Stimulated activated CD8-positive, alpha-beta memory T cell treated with anti-CD3 and anti-CD28 coated beads, Interleukin-15, amount 100 ng/mL, for 1 hour (primary cell): ENCODE results near the gene SNTA1.
A peak's percentile ranks its signal among the peaks of the same experiment; 100 is the strongest.
"Not testable (repeated sequence)": the region's sequence is repeated elsewhere in the genome, so short reads cannot be mapped to it uniquely, and the experiment has no call there.

Experiments
- DNase-seq: peaks from one replicate; pipeline ENCODE4 v3.0.0-alpha.2; 2020; ENCODE audit warnings: low read depth

SNTA1 gene

GRCh38 chr20:33465481-33466302 lies 22.1 kb upstream of the SNTA1 start:
- no peak for DNase-seq

DNA sequence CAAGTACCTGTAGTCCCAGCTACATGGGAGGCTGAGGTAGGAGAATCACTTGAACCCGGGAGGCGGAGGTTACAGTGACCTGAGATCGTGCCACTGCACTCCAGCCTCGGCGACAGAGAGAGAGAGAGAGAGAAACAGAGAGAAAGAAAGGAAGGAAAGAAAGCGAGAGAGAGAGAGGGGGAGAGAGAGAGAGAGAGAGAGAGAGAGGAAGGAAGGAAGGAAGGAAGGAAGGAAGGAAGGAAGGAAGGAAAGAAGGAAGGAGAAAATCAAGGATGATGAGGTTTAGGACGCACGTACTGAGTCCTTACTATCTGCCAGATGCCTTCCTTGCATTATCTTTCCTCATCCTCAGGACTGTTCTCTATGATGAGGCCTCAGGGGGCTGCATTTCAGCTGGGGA lies 21.2 kb upstream of the SNTA1 start:
- DNase-seq, result not testable (repeated sequence)

DNA sequence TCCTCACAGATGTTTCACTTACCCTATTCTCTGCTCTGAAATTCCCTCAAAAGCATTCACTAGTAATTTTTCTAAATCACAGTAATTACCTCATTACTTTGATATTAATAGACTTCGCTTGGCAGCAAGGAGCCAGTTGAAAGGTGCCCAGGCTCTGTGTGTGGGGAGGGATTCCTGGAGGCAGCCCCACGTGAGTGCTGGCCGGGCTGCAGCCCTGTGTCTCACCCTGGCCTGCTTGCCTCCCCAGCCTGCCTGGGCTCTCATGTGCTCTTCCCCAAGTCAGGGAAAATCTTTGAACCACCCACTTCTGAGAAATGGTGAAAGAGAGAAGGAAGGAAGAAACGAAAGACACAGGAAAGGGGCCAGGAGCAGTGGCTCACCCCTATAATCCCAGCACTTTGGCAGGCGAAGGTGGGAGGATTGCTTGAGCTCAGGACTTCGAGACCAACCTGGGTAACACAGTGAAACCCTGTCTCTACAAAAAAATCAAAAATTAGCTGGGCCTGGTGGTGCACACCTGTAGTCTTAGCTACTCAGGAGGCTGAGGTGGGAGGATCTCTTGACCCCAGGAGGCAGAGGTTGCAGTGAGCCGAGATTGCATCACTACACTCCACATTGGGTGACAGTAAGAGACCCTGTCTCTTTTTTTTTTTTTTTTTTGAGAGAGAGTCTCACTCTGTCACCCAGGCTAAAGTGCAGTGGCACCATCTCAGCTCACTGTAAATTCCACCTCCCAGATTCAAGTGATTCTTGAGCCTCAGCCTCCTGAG lies 20.0 kb upstream of the SNTA1 start:
- no peak for DNase-seq

DNA sequence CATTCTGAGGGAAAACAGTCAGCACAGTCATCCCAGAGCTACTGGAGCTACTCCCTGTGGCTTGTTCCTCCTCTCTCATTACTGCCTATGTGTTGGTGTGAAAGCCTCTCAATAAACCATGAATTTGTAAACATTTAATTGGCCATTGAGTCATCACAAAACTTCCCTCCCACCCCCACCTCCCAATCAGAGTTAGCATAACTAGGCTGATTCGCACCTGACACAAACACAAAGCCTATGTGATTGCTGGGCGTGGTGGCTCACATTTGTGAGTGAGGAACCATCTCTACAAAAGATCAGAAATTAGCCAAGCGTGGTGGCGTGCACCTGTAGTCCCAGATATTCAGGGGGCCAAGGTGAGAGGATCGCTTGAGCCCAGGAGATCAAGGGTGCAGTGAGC lies 17.1 kb upstream of the SNTA1 start:
- no peak for DNase-seq

DNA sequence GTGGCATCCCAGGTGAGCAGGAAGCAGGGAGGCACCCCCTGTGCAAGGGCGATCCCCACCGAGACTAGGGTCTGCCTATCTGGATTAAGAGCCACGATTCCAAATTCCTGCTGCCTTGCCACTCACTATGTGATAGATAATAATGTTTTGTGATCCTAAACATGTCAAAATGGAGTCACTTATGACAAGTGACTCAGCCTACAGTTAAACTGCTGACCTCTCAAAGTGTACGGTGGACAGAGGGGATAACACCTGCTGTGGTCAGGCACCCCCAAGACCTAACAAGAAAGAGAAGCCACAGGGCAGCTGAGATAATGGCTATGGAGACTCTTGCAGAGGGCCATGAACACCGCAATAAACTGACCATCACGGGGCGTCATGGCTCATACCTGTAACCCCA lies 16.0 kb upstream of the SNTA1 start:
- DNase-seq, result no peak

DNA sequence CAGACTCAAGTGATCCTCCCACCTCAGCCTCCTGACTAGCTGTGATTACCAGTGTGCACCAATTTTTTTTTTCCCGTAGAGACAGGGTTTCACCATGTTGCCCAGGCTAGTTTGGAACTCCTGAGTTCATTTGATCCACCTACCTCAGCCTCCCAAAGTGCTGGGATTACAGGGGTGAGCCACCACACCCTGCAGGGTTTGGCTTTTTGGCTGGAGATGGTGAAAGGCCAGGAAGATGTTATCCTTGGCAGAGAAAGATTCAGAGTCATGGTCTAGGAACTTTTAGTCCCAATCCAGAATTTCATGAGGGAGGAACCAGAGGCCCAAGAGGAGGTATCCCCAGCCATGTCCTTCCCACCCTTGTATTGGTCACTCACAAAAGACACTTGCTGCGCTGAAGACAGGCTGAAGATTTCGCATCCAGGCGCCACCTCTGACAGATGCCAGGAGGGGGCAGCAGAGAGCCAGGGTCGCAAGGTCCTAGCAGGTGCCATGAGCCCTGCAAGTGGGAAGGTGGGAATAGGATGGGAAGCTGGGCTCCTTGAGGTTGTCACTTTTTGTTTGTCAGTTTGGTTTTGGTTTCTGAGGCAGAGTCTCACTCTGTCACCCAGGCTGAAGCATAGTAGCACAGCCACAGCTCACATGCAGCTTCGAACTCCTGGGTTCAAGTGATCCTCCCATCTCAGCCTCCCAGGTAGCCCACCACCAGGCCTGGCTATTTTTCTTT lies 13.5 kb upstream of the SNTA1 start:
- peak; percentile 73 for DNase-seq

DNA sequence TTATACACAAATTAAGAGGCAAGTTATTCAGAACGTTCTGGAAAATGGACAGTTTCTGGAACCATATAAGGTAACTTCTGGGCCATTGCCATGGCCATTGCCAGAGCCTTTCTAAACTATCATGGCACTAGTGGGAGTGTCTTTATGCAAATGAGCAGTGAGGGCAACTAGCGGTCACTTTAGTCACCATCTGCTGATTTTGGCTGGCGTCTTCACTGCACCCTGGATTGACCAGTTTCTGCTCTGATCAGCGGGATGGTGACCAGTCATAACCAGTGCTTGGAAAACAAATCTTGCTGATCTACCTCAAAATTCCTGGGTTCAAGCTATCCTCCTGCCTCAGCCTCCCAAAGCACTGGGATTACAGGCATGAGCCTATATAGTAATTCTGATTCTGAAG lies 7.3 kb upstream of the SNTA1 start:
- DNase-seq, result no peak

GRCh38 chr20:33445881-33446625 lies 2.5 kb upstream of the SNTA1 start:
- no peak for DNase-seq

DNA sequence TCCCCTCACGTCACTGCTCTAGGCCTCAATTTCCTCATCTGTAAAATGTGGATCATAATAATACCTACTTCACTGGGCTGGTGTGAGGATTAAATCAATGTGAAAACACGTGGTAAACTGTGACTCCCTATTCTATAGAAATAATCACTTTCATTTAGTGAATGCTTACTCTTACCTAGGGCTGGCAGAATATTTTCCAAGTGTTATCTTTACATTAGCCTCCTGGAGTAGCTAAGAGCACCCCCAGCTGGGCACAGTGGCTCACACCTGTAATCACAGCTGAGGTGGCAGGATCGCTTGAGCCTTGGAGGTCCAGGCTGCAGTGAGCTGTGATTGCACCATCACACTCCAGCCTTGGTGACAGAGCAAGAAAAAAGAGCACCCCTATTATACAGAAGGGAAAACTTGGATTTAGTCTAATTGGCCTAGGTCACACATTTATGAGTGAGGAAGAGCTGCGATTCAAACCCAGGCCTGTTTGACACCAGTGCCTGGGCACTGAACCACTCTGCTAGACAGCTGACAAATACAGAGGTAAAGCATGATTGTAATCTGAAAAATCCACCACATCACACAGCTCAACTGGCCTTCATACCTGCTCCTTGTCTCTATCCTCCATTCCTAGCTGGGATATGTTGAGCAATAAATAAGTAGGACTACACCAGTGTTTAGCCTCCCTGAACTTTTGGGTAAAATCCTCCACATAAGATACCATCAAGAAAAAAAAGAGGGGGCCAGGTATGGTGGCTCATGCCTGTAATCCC lies 1.4 kb upstream of the SNTA1 start:
- no peak for DNase-seq

DNA sequence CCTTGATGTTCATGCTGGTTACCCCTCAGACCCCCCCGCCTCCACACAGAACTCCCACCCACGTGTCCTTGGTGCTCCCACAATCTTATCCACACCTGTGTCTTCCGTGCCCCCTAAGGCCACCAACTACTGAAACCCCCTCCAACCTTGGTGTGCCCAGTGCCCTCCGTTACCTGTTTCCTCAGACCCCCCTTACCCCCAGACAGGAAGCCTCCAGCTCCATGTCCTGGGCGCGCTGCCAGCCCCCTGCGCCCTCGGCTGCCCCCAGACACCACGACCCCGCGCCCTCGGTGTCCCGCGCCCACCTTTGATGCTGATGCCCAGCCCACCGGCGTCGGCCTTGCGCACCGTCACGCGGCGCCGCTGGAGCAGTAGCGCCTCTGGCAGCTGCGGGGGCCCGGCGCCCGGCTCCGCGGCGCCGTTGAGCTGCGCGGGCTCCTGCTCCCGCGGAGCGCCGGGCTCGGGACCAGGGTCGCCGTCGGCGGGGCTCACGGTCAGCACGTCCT lies 504 bp downstream of the SNTA1 start:
- DNase-seq, result no peak

DNA sequence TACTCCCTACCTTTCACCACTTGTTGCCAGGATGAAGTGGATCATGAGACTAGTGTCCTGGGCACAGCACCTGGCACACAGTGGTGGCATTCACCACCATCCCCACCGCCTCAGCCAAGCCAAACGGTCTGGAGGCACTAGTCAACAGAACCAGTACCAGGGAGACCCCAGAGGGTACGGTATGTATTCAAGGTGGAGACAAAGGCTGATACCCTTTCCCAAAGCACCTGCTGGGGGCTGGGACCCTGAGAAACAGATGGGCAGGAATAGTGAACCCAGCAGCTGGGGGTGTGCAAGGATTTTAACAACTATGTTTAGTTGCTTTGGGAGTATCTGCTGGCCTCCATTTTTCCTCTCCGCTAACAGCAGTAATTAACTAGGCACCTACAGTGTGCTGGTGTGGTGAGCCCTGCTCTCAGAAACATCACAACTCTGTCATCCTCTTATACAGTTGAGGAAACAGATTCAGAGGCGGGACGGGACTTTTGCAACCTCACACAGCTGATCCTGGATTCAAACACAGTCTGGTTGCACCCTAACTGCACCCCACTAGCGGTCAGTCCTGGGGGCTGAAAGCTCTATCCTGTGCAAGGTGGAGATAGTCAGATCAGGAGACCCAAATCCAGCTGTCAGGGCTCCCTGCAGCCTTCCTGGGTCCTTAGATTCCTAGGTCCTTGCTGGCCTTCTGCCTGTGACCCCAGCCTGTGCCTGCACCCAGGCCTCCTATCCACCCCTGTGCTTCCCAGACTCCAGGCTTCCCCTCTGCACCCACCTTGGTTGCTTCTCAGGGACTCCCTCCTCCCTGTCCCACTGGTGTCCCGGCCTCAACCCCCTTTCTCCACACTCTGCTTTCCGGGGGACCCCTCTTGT lies 1.2 kb downstream of the SNTA1 start:
- DNase-seq, result no peak

GRCh38 chr20:33441142-33441955 lies 2.2 kb downstream of the SNTA1 start:
- no peak for DNase-seq

GRCh38 chr20:33440562-33440961 lies 3.0 kb downstream of the SNTA1 start:
- DNase-seq, result not testable (repeated sequence)

DNA sequence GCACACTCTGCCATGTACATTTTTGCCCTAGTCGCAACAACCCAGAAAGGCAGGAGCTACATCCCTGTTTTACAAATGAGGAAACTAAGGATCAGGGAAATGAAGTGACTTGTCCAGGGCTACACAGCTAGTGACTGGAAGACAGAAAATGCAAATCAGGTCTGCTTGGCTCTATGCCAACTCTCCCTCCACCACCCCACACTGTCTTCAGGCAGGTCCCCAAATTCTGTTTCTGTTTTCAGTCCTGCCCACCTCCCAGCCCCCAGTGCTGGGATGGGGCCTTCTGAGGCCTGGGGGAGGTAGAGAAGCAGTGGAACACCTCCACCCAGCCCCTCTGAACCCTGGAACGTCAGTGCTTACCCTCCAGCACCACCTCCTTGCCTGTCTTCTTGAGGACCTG lies 5.1 kb downstream of the SNTA1 start:
- no peak for DNase-seq

DNA sequence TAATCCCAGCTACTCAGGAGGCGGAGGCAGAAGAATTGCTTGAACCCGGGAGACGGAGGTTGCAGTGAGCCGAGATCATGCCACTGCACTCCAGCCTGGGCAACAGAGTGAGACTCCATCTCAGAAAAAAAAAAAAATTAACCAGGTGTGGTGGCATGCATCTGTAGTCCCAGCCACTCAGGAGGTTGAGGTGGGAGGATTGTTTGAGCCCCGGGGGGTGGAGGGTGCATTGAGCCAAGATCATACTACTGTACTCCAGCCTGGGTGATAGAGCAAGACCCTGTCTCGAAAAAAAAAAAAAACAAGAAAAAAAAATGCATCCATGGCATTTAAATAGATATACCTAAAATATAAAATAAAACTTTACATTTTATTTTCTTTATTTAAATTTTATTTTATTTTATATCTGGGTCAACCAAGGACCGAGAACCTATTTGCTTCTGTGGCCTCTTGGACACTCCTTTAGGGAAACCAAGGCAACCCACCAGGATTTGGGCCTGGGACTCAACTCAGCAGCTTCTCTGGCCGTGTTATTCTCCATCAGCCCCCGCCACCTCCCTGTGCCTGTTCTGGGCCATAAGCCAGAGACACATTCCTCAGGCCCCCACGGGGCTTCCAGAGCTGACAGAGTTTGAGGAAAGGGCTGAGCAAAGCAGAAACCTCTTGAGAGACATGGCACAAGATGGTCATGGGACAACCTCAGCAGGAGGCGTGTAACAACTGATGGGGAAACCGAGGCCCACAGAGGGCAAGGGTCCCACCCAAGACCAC lies 6.2 kb downstream of the SNTA1 start:
- no peak for DNase-seq

- DNase-seq, result no peak
Observed at GRCh38 chr20:33434434-33434833, 9.1 kb downstream of the SNTA1 start.

DNA sequence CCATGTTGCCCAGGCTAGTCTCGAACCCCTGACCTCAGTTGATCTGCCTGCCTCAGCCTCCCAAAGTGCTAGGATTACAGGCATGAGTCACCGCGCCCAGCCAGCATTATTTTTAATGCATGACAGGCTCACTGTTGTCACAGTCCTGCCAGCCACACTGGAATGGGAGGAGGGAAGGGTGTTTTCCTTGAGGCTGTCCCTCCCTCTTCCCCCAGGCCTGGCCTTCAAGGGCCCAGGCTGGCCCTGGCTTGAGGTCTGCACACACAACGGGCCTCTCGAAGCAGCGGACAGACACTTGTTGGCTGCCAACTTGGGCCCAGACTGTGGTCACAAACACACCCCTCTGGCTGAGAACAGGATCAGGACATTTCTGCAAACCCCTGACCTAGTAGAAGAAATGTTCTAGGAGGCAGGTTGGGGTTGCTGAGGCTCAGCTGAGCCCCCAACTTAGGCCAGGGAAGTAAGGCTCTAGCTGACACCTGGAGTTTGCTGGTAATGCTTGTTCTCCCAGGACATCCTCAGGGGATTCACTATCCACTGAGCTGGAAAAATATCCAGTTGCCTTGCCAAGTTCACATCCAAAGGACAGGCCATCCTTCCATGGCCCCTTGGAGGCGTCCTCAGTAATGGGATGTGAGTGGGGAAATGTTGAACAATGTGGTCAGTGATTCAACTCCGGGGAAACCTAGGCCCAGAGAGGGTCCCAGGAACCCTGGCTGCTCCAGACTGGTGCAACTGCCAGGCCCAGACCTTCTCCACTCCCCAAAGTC lies 9.9 kb downstream of the SNTA1 start:
- DNase-seq, result no peak
